ENCODE results near the gene ADM. TPM values are rescaled to one million over a fixed set of nuclear protein-coding genes. Genes with fewer than 3 reads are reported as not detected.

ADM gene
- total RNA-seq, 3 donors from 2014 or later: 0.43 TPM; not detected in 1

DNA sequence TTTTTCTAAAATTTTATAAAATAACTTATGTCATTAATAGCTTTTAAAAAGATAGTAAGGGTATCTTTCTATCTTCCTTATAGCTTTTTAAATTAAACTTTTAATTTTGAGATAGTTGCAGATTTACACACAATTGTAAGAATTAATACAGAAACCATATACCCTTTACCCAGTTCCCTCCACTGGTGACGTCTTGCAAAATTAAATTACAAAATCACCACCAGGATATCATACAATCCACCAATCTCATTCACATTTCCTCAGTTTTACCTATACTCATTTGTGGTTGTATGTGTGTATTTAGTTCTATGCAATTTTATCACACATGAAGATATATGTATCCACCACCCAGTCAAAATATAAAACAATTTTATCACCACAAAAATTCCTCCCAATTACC is 20.9 kb upstream of the ADM start:
- Mint-ChIP-seq H3K4me3 (no peak overlapping the region), H3K27me3 (ENCODE audit: low read depth) (peaks cover 2% of the 10 kb centered on the region), H3K9me3 (no peaks in the 10 kb centered on the region), H3K4me1 (ENCODE audit: low read depth) (peaks cover 4% of the 10 kb centered on the region), H3K36me3 (ENCODE audit: insufficient read depth) (peaks cover 10% of the 10 kb centered on the region)
- no peak for ATAC-seq
- no peak for DNase-seq

GRCh38 chr11:10285148-10285802 is 19.6 kb upstream of the ADM start:
- peaks cover 4% of the 10 kb centered on the region for H3K4me1 Mint-ChIP-seq (ENCODE audit: low read depth)
- H3K9me3 Mint-ChIP-seq: no peaks in the 10 kb centered on the region
- H3K36me3 Mint-ChIP-seq (ENCODE audit: insufficient read depth): peaks cover 7% of the 10 kb centered on the region
- no peak overlapping the region for H3K4me3 Mint-ChIP-seq
- ATAC-seq: no peak
- peaks cover 2% of the 10 kb centered on the region for H3K27me3 Mint-ChIP-seq (ENCODE audit: low read depth)
- DNase-seq: no peak

DNA sequence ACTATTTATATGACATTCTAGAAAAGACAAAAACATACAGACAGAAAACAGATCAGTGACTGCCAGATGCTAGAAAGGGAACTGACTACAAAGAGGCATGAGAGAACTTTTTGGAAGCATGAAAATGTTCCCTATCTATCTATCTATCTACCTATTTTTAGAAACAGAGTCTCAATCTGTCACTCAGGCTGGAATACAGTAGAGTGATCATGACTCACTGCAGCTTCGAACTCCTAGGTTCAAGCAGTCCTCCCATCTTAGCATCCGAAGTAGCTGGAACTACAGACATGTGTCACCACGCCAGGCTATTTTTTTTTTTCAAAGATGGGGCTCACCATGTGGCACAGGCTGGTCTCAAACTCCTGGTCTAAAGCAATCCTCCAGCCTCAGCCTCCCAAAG is 17.7 kb upstream of the ADM start:
- Mint-ChIP-seq H3K36me3 (ENCODE audit: insufficient read depth) (peaks cover 6% of the 10 kb centered on the region), H3K27me3 (ENCODE audit: low read depth) (peaks cover 2% of the 10 kb centered on the region), H3K9me3 (no peaks in the 10 kb centered on the region), H3K4me1 (ENCODE audit: low read depth) (peaks cover 10% of the 10 kb centered on the region), H3K4me3 (no peak overlapping the region)
- DNase-seq (no peak), ATAC-seq (no peak)

DNA sequence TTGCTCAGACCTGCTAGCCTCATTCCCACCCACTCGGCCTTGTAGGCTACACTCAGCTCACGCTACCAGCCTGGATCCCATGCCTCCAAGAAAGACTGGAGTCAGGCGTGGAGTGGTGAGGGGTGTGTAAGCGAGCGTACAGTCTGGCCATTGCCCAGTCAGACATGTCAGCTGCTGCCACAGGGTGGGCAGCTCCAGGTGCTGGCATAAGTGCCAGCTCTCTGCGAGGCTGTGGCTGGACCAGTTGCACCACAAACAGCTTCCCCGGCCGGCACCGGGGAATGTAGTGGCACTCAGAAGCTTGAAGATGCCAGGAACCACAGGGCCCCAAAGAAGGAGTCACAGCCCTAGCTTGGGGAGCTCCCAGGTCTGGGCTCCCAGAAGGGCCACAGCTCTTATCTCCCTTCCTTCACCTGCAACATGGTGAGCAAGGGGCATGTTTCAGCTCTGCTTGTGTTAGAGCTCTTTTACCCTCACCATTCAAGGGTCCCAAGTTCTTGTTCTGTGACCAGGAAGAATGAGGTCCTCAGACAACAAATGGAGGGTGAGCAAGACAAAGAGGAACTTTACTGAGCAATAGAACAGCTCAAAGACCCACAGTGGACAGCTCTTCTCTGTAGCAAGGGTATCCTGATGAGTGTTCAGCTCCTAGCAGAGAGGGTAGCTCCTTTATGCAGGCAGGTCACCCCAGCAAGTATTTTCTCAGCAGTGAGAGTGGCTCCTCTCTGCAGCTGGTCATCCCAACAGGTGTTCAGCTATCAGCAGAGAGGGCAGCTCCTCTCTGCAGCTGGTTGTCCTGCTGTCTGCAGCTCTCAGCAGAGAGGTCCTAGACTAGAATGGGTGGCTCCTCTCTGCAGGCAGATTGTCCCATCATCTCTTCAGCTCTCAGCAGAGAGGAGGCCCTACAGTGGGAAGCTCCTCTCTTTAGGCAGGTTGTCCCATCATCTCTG is 16.8 kb upstream of the ADM start:
- Mint-ChIP-seq H3K27me3 (ENCODE audit: low read depth) (peaks cover 2% of the 10 kb centered on the region), H3K9me3 (no peaks in the 10 kb centered on the region), H3K4me1 (ENCODE audit: low read depth) (peaks cover 15% of the 10 kb centered on the region), H3K36me3 (ENCODE audit: insufficient read depth) (peaks cover 6% of the 10 kb centered on the region), H3K4me3 (no peak overlapping the region)
- ATAC-seq (no peak), DNase-seq (no peak)

GRCh38 chr11:10288881-10289764 is 15.8 kb upstream of the ADM start:
- Mint-ChIP-seq H3K4me3 (no peak overlapping the region), H3K36me3 (ENCODE audit: insufficient read depth) (peaks cover 6% of the 10 kb centered on the region), H3K27me3 (ENCODE audit: low read depth) (peaks cover 2% of the 10 kb centered on the region), H3K9me3 (no peaks in the 10 kb centered on the region), H3K4me1 (ENCODE audit: low read depth) (peaks cover 17% of the 10 kb centered on the region)
- ATAC-seq (no peak), DNase-seq (no peak)

GRCh38 chr11:10289765-10290380 is 15.0 kb upstream of the ADM start:
- Mint-ChIP-seq H3K9me3 (no peaks in the 10 kb centered on the region), H3K4me3 (no peak overlapping the region), H3K4me1 (ENCODE audit: low read depth) (peaks cover 20% of the 10 kb centered on the region), H3K36me3 (ENCODE audit: insufficient read depth) (peaks cover 4% of the 10 kb centered on the region), H3K27me3 (ENCODE audit: low read depth) (peaks cover 1% of the 10 kb centered on the region)
- ATAC-seq (no peak), DNase-seq (no peak)

GRCh38 chr11:10291801-10292638 is 12.9 kb upstream of the ADM start:
- ATAC-seq: no peak
- peak overlapping the region; percentile 61 for H3K4me3 Mint-ChIP-seq
- H3K36me3 Mint-ChIP-seq (ENCODE audit: insufficient read depth): no peaks in the 10 kb centered on the region
- H3K4me1 Mint-ChIP-seq (ENCODE audit: low read depth): peaks cover 30% of the 10 kb centered on the region
- no peak for DNase-seq
- H3K27me3 Mint-ChIP-seq (ENCODE audit: low read depth): peaks cover 22% of the 10 kb centered on the region
- no peaks in the 10 kb centered on the region for H3K9me3 Mint-ChIP-seq

- Mint-ChIP-seq H3K36me3 (ENCODE audit: insufficient read depth) (no peaks in the 10 kb centered on the region), H3K4me1 (ENCODE audit: low read depth) (peaks cover 37% of the 10 kb centered on the region), H3K4me3 (peak within 1 kb of the TSS; percentile 76), H3K27me3 (ENCODE audit: low read depth) (peaks cover 22% of the 10 kb centered on the region), H3K9me3 (no peaks in the 10 kb centered on the region)
- peak; percentile 63 to 76 for ATAC-seq
- DNase-seq: peak; percentile 75
Observed at GRCh38 chr11:10293423-10294289, 11.2 kb upstream of the ADM start, which contains the start of gene SBF2. Gene SBF2 (minus strand): TSS chr11:10294219. CDS start chr11:10294069, 150 bp downstream.

GRCh38 chr11:10294290-10294953 is 10.5 kb upstream of the ADM start:
- H3K9me3 Mint-ChIP-seq: no peaks in the 10 kb centered on the region
- H3K4me3 Mint-ChIP-seq: peak overlapping the region; percentile 76
- DNase-seq: no peak
- ATAC-seq: no peak
- peaks cover 22% of the 10 kb centered on the region for H3K27me3 Mint-ChIP-seq (ENCODE audit: low read depth)
- H3K36me3 Mint-ChIP-seq (ENCODE audit: insufficient read depth): no peaks in the 10 kb centered on the region
- peaks cover 40% of the 10 kb centered on the region for H3K4me1 Mint-ChIP-seq (ENCODE audit: low read depth)

GRCh38 chr11:10295064-10295901 is 9.6 kb upstream of the ADM start:
- ATAC-seq (no peak), DNase-seq (no peak)
- Mint-ChIP-seq H3K9me3 (no peaks in the 10 kb centered on the region), H3K27me3 (ENCODE audit: low read depth) (peaks cover 22% of the 10 kb centered on the region), H3K4me1 (ENCODE audit: low read depth) (peaks cover 42% of the 10 kb centered on the region), H3K4me3 (peak overlapping the region; percentile 70), H3K36me3 (ENCODE audit: insufficient read depth) (no peaks in the 10 kb centered on the region)

DNA sequence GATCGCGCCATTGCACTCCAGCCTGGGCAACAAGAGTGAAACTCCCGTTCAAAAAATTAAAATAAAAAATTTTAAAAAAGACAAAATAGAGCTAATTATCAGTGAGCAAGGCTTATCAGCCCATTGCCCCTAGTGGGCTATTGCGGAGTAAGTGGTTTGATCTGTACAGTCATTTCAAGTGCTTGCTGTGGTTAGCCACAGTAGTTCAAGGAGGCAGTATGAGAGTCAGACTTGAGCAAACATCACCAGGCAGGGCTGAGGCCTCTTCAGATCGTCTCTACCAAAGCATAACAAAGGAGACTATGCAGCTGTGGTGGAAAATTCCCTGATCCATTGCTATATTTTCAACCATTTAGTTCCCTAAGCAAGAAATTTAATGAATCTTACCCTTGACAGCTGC is 6.5 kb upstream of the ADM start:
- Mint-ChIP-seq H3K4me3 (no peak overlapping the region), H3K4me1 (ENCODE audit: low read depth) (peaks cover 41% of the 10 kb centered on the region), H3K9me3 (no peaks in the 10 kb centered on the region), H3K36me3 (ENCODE audit: insufficient read depth) (no peaks in the 10 kb centered on the region), H3K27me3 (ENCODE audit: low read depth) (peaks cover 30% of the 10 kb centered on the region)
- DNase-seq (peak; percentile 24), ATAC-seq (peak; percentile 82 to 89)

Data from activated T-cell treated with anti-CD3 and anti-CD28 coated beads, Interleukin-2, amount 50 U/mL, for 4 hours (primary cell).